B cell (primary cell): Measurements from ENCODE around the gene ULBP2. TPM values are rescaled to one million over a fixed set of nuclear protein-coding genes. Genes with fewer than 3 reads are reported as not detected.

Source experiments
- ATAC-seq: fragments of 200-7000 bp; cut with Tn5 transposase; one replicate; pipeline ENCODE4 v1.10.0; 2021; ENCODE audit warnings: low read depth, mild to moderate bottlenecking, moderate number of reproducible peaks, moderate library complexity
- CTCF ChIA-PET: fragments of 350-600 bp; sonication (Branson Sonifier 250); formaldehyde crosslinking; loops from one replicate; lab custom pipeline; 2021; ENCODE audit warnings: antibody characterized with exemption, inconsistent platforms; lab: Charles Lee
- POLR2A ChIA-PET: fragments of 350-600 bp; sonication (Branson Sonifier 250); formaldehyde crosslinking; loops from one replicate; lab custom pipeline; 2021; ENCODE audit warnings: antibody characterized with exemption; lab: Charles Lee
- DNase-seq: peaks from one replicate; pipeline ENCODE4 v3.0.0; 2013
- H2AFZ ChIP-seq: 2 replicates; pipeline ENCODE4 v1.6.1; 2012; ENCODE audit warnings: mild to moderate bottlenecking, low read depth, low read length; ENCODE audit not compliant: insufficient read depth, poor library complexity, severe bottlenecking
- H3K27ac ChIP-seq, 2 donors: 1 replicate in 1 of 2; 2 replicates in 1 of 2; pipeline ENCODE4 v1.5.1; 2012 to 2013; ENCODE audit warnings: low read length in 2 of 2, mild to moderate bottlenecking in 2 of 2, moderate library complexity in 1 of 2
- H3K27me3 ChIP-seq, 4 experiments: fragments of 200-600 bp in 1 of 4; sonication (generic) in 1 of 4; replicated peaks in 1 of 4; 1 replicate in 2 of 4; 2 replicates in 2 of 4; pipeline versions ENCODE4 v1.6.1 to v1.7.0; 2013 to 2016; ENCODE audit warnings: low read length in 3 of 4, mild to moderate bottlenecking in 2 of 4, mixed read lengths in 1 of 4, moderate library complexity in 1 of 4; ENCODE audit not compliant: insufficient read depth in 4 of 4, control insufficient read depth in 3 of 4; ENCODE audit errors: control extremely low read depth in 1 of 4
- H3K36me3 ChIP-seq, 2 experiments: replicated peaks in 1 of 2; 1 replicate in 1 of 2; 2 replicates in 1 of 2; pipeline versions ENCODE4 v1.6.1 to v1.7.1; 2013; ENCODE audit warnings: low read length in 1 of 2; ENCODE audit not compliant: insufficient read depth in 2 of 2, control insufficient read depth in 1 of 2; ENCODE audit errors: control extremely low read depth in 1 of 2, extremely low read depth in 1 of 2
- H3K4me1 ChIP-seq, 2 donors: fragments of 200-600 bp in 1 of 2; sonication (generic) in 1 of 2; 1 replicate in 1 of 2; 2 replicates in 1 of 2; pipeline versions ENCODE4 v1.5.1 to v1.6.1; 2013 to 2017; ENCODE audit warnings: low read length in 2 of 2; ENCODE audit not compliant: control insufficient read depth in 2 of 2, insufficient read depth in 2 of 2
- H3K4me2 ChIP-seq: replicated peaks from 2 replicates; pipeline ENCODE3; 2012; ENCODE audit warnings: mild to moderate bottlenecking, low read depth, low read length; ENCODE audit not compliant: poor library complexity, severe bottlenecking
- H3K4me3 ChIP-seq, 5 experiments: fragments of 200-600 bp in 1 of 5; sonication (generic) in 1 of 5; 1 replicate in 3 of 5; 2 replicates in 2 of 5; pipeline versions ENCODE4 v1.5.1 to v1.7.0; 2011 to 2016; ENCODE audit warnings: low read length in 4 of 5, mild to moderate bottlenecking in 4 of 5, low read depth in 2 of 5, control low read depth in 1 of 5, moderate library complexity in 1 of 5; ENCODE audit not compliant: insufficient read depth in 1 of 5; ENCODE audit errors: control extremely low read depth in 1 of 5, extremely low read depth in 1 of 5
- H3K79me2 ChIP-seq: fragments of 200-600 bp; sonication (generic); one replicate; pipeline ENCODE4 v1.6.0; 2016; ENCODE audit warnings: low read length; ENCODE audit not compliant: control insufficient read depth, insufficient read depth
- H3K9ac ChIP-seq: fragments of 200-600 bp; sonication (generic); 2 replicates; pipeline ENCODE4 v1.6.1; 2017; ENCODE audit warnings: mild to moderate bottlenecking, low read length, moderate library complexity
- H3K9me3 ChIP-seq, 3 donors: one replicate each; pipeline versions ENCODE4 v1.6.1 to v1.7.1; 2013; ENCODE audit warnings: low read length in 2 of 3; ENCODE audit not compliant: control insufficient read depth in 2 of 3, insufficient read depth in 1 of 3; ENCODE audit errors: control extremely low read depth in 1 of 3
- H4K20me1 ChIP-seq: 2 replicates; pipeline ENCODE4 v1.6.0; 2012; ENCODE audit warnings: mild to moderate bottlenecking, low read length; ENCODE audit not compliant: insufficient read depth, control insufficient read depth, poor library complexity, severe bottlenecking
- H3K27ac Mint-ChIP-seq: one replicate; pipeline ENCODE4 v1.8.0; 2021; ENCODE audit warnings: mixed read lengths
- H3K27me3 Mint-ChIP-seq: one replicate; pipeline ENCODE4 v1.8.0; 2021; ENCODE audit warnings: mixed read lengths
- H3K4me1 Mint-ChIP-seq: one replicate; pipeline ENCODE4 v1.8.0; 2021; ENCODE audit warnings: mixed read lengths
- H3K4me3 Mint-ChIP-seq: one replicate; pipeline ENCODE4 v1.8.0; 2021; ENCODE audit warnings: mixed read lengths
- H3K9me3 Mint-ChIP-seq: one replicate; pipeline ENCODE4 v1.8.0; 2022; ENCODE audit warnings: mixed read lengths; ENCODE audit not compliant: insufficient read depth
- CTCF ChIP-seq: fragments of 200-600 bp; IDR thresholded peaks from one replicate; pipeline ENCODE4 v1.8.0; 2022; ENCODE audit warnings: antibody characterized with exemption, mild to moderate bottlenecking
- EZH2 ChIP-seq: IDR thresholded peaks from 2 replicates; pipeline ENCODE4 v1.6.1; 2012; ENCODE audit warnings: borderline replicate concordance, low read depth, mild to moderate bottlenecking, moderate library complexity, low read length; ENCODE audit not compliant: insufficient read depth, poor library complexity, severe bottlenecking
- WGBS: methylation state at CpG from one replicate; pipeline ENCODE4 v1.1.5; 2013; ENCODE audit warnings: missing lambda C conversion rate; ENCODE audit not compliant: insufficient coverage; 5-methylcytosine and 5-hydroxymethylcytosine counted together
- intact Hi-C: fragments of 100-400 bp; cut with micrococcal nuclease; formaldehyde crosslinking; loops from one replicate; pipeline ENCODE4 v1.10.0; 2022
- polyA plus RNA-seq: library from polyadenylated mRNA; depleted of rRNA; stranded (reverse); fragments of >200 nt; gene quantifications from 2 replicates; pipeline ENCODE4 v1.2.3, GENCODE V29; 2012
- total RNA-seq, 2 donors: library from RNA; stranded (reverse); fragments of 120-200 nt in 1 of 2; gene quantifications; 1 replicate in 1 of 2; 2 replicates in 1 of 2; pipeline versions ENCODE4 v1.2.3 to v1.2.4, GENCODE V29; 2013 to 2022

Gene ULBP2
- total and polyA plus RNA-seq, 2 donors (not counting 1 experiment from before 2014, with no cell fraction given), result 0.31 TPM; not detected in 1

DNA sequence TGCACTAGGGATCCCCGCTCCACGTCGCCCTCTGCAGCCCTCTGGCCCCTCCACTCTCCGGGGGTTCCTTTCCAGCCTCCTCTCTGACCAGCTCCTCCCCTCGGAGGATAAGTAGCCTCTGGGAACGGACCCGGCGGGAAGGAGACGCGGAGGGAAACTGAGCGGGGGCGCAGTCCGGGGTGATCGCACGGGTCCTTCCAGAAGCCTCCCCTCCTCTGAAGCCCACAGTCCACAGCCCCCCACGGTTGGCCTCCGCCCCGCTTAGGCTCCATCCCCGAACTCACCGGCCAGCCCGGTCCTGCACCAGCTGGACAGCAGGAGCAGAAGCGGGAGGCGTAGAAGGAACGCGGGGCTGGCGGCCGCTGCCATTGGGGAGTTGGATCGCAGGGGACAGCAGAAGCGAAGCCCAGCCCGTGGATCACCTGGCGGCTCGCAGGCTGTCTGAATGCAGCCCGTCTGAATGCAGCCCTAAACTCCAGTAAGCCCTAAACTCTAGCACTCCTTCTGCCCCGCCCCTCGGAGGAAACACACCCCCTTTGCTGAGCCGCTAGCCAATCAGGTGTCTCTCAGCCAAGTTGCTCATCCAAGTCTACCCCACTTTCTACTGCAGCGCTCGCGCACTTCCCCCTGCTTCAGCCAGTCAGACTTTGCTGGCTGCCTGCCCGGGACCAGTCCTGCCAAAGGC lies 19.0 kb upstream of the ULBP2 start, which contains the start of gene RAET1G:
Gene RAET1G, minus strand, starts transcription at position 480 of the 685 bp plus-strand sequence. Its CDS starts 111 bp downstream, at position 369.
- DNase-seq (peak; percentile 85), ATAC-seq (peak; percentile 94)
- Mint-ChIP-seq H3K27me3 (peaks cover 84% of the 10 kb centered on the region), H3K27ac (peak within 1 kb of the TSS; percentile 64), H3K4me1 (peaks cover 36% of the 10 kb centered on the region), H3K9me3 (no peaks in the 10 kb centered on the region), H3K4me3 (peak within 1 kb of the TSS; percentile 94)
- peak within 1 kb of the TSS; percentile 41 for H2AFZ ChIP-seq
- no peaks in the 10 kb centered on the region for H3K79me2 ChIP-seq
- H3K9ac ChIP-seq, result peak within 1 kb of the TSS; percentile 66
- H3K27ac ChIP-seq, result no peak within 1 kb of the TSS
- peak within 1 kb of the TSS in 4 of 5 experiments; percentile 16 to 70 (median 52) for H3K4me3 ChIP-seq
- peak; percentile 19 for TF ChIP-seq EZH2
- TF ChIP-seq CTCF, result no peak
- WGBS, result 4% methylated on average over 39 of the region's 40 CpGs
- POLR2A ChIA-PET, result no interaction called here
- intact Hi-C loops, result loop anchor here (2.0 kb wide), 1 partner anchor 58 kb away; the partner anchor contains the start of gene LRP11
- H3K9me3 ChIP-seq, result peaks cover 0 to 32% (median 0%) of the 10 kb centered on the region in 3 donors
- CTCF ChIA-PET, result interaction anchor here (0.7 kb wide), 1 partner anchor 89 kb away, joined by 3 read pairs; no protein-coding TSS in a partner anchor
- H4K20me1 ChIP-seq, result no peaks in the 10 kb centered on the region
- no peaks in the 10 kb centered on the region for H3K36me3 ChIP-seq
- peak within 1 kb of the TSS; percentile 95 for H3K4me2 ChIP-seq
- peaks cover 29 to 32% of the 10 kb centered on the region in 2 donors for H3K4me1 ChIP-seq
- peaks cover 0 to 72% (median 44%) of the 10 kb centered on the region in 4 experiments for H3K27me3 ChIP-seq
